ENCODE results near the gene KCNIP3.
"Not testable (repeated sequence)": the region's sequence is repeated elsewhere in the genome, so short reads cannot be mapped to it uniquely, and the experiment has no call there.

KCNIP3 gene

DNA sequence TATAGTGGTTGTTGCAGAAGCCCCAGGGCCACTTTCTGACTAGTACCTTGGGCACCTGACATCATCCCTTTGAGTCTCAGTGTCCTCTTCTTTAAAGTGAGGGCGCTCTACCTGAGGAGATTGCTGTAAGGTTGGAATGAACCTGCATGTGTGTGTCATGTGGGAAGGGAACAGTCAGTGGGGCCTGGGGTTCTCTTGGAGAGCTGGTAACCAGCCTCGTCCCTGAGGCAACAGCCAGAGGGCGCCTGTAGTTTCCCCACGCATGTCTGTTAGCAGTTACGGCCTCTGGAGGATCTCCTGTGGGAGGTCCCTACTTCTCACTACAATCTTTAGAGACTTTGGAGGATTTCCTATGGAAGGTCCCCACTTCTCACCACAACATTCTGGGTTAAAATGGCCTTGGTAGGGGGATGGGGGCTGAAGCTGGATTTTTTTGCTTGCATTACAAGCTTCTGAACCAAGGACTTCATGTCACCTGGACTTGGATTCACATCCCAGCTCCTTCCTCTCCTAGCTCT is 106.1 kb downstream of the KCNIP3 start:
- Histone ChIP-seq H3K4me2 (peak overlapping the region; percentile 59), H3K4me3 (IDR thresholded peaks at IDR 0.05; ENCODE audit: insufficient read depth, low read depth, low read length) (peak overlapping the region; percentile 64), H2AFZ (ENCODE audit: low read depth) (peak overlapping the region; percentile 93), H3K9ac (peak overlapping the region; percentile 92), H3K27ac (peak overlapping the region; percentile 71), H3K79me2 (ENCODE audit: insufficient read depth, low read depth) (peaks cover 18% of the 10 kb centered on the region)
- not testable (repeated sequence) for H3K27me3 ChIP-seq (ENCODE audit: insufficient read depth, low read depth); H3K36me3 ChIP-seq (ENCODE audit: insufficient read depth); H3K4me1 ChIP-seq (ENCODE audit: low read depth, poor library complexity, severe bottlenecking); H4K20me1 ChIP-seq (ENCODE audit: insufficient read depth)
- TF ChIP-seq, protein P1, sequence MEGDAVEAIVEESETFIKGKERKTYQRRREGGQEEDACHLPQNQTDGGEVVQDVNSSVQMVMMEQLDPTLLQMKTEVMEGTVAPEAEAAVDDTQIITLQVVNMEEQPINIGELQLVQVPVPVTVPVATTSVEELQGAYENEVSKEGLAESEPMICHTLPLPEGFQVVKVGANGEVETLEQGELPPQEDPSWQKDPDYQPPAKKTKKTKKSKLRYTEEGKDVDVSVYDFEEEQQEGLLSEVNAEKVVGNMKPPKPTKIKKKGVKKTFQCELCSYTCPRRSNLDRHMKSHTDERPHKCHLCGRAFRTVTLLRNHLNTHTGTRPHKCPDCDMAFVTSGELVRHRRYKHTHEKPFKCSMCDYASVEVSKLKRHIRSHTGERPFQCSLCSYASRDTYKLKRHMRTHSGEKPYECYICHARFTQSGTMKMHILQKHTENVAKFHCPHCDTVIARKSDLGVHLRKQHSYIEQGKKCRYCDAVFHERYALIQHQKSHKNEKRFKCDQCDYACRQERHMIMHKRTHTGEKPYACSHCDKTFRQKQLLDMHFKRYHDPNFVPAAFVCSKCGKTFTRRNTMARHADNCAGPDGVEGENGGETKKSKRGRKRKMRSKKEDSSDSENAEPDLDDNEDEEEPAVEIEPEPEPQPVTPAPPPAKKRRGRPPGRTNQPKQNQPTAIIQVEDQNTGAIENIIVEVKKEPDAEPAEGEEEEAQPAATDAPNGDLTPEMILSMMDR (conservative IDR thresholded peaks at IDR 0.05; ENCODE audit: low read depth, low read length): 0 out of 2 replicates have a peak, but pooled peaks have one; percentile 27

DNA sequence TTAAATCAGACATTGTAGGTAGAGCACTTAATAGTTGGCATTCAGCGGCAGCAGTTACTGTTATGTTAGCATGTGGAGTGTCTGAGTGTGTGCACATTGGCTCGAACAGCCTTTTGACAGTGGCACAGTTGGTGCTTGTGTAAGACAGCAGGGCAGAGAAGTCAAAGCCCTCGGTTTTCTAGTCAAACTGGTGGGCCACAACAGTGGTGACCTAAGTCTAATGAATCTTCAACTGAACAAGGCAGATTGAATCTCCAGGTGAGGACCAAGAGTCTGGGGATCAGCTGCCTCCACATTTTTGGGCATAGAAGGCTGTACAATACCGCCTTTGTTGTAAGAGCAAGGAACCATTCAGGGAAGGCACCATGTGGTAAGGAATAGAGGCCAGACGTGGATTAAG is 106.7 kb downstream of the KCNIP3 start:
- not testable (repeated sequence) for H2AFZ ChIP-seq (ENCODE audit: low read depth); H3K9ac ChIP-seq; H3K27me3 ChIP-seq (ENCODE audit: insufficient read depth, low read depth); H3K4me3 ChIP-seq (IDR thresholded peaks at IDR 0.05; ENCODE audit: insufficient read depth, low read depth, low read length); H4K20me1 ChIP-seq (ENCODE audit: insufficient read depth); H3K36me3 ChIP-seq (ENCODE audit: insufficient read depth); H3K27ac ChIP-seq; H3K4me1 ChIP-seq (ENCODE audit: low read depth, poor library complexity, severe bottlenecking)
- peak overlapping the region; percentile 59 for H3K4me2 ChIP-seq
- H3K79me2 ChIP-seq (ENCODE audit: insufficient read depth, low read depth): peaks cover 18% of the 10 kb centered on the region

GRCh38 chr2:95404676-95405075 is 107.5 kb downstream of the KCNIP3 start:
- not testable (repeated sequence) for H3K4me3 ChIP-seq (IDR thresholded peaks at IDR 0.05; ENCODE audit: insufficient read depth, low read depth, low read length); H3K27ac ChIP-seq; H3K36me3 ChIP-seq (ENCODE audit: insufficient read depth); H2AFZ ChIP-seq (ENCODE audit: low read depth); H3K4me2 ChIP-seq; H3K27me3 ChIP-seq (ENCODE audit: insufficient read depth, low read depth); H3K4me1 ChIP-seq (ENCODE audit: low read depth, poor library complexity, severe bottlenecking); H4K20me1 ChIP-seq (ENCODE audit: insufficient read depth); H3K9ac ChIP-seq
- peaks cover 18% of the 10 kb centered on the region for H3K79me2 ChIP-seq (ENCODE audit: insufficient read depth, low read depth)

GRCh38 chr2:95411239-95411638 is 114.1 kb downstream of the KCNIP3 start:
- not testable (repeated sequence) for H3K4me2 ChIP-seq; H3K27ac ChIP-seq; H3K79me2 ChIP-seq (ENCODE audit: insufficient read depth, low read depth); H3K9ac ChIP-seq; H3K27me3 ChIP-seq (ENCODE audit: insufficient read depth, low read depth); H3K4me3 ChIP-seq (IDR thresholded peaks at IDR 0.05; ENCODE audit: insufficient read depth, low read depth, low read length); H3K36me3 ChIP-seq (ENCODE audit: insufficient read depth); H3K4me1 ChIP-seq (ENCODE audit: low read depth, poor library complexity, severe bottlenecking); H4K20me1 ChIP-seq (ENCODE audit: insufficient read depth); H2AFZ ChIP-seq (ENCODE audit: low read depth)

GRCh38 chr2:95414015-95414594 is 117.0 kb downstream of the KCNIP3 start:
- H3K27ac ChIP-seq; H3K4me2 ChIP-seq; H3K4me3 ChIP-seq (IDR thresholded peaks at IDR 0.05; ENCODE audit: insufficient read depth, low read depth, low read length); H2AFZ ChIP-seq (ENCODE audit: low read depth); H3K9ac ChIP-seq; H4K20me1 ChIP-seq (ENCODE audit: insufficient read depth); H3K4me1 ChIP-seq (ENCODE audit: low read depth, poor library complexity, severe bottlenecking); H3K79me2 ChIP-seq (ENCODE audit: insufficient read depth, low read depth); H3K27me3 ChIP-seq (ENCODE audit: insufficient read depth, low read depth); H3K36me3 ChIP-seq (ENCODE audit: insufficient read depth): not testable (repeated sequence)
- TF ChIP-seq, protein P1 (conservative IDR thresholded peaks at IDR 0.05; ENCODE audit: low read depth, low read length): peak; percentile 68

DNA sequence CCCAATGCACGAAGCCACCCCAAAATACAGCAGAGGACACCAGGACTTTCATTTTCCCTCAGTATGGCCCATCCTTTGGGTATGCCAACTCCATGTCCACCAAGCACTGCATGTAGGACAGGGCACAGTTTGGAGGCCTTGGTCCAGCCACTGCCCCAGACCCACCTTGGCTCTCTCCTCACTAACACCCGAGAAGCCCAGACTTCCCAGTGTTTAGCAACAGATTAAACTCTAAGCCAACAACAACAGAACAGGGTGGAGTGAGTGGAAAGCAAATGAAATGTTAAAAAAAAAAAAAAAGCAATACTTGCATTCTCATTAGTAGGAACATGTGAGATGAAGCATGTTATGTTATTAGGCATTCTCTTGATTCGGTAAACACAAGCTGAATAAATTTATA is 118.0 kb downstream of the KCNIP3 start:
- not testable (repeated sequence) for H3K27me3 ChIP-seq (ENCODE audit: insufficient read depth, low read depth); H3K36me3 ChIP-seq (ENCODE audit: insufficient read depth); H4K20me1 ChIP-seq (ENCODE audit: insufficient read depth); H3K4me3 ChIP-seq (IDR thresholded peaks at IDR 0.05; ENCODE audit: insufficient read depth, low read depth, low read length); H3K79me2 ChIP-seq (ENCODE audit: insufficient read depth, low read depth); H3K27ac ChIP-seq; H3K4me2 ChIP-seq; H2AFZ ChIP-seq (ENCODE audit: low read depth); H3K9ac ChIP-seq; H3K4me1 ChIP-seq (ENCODE audit: low read depth, poor library complexity, severe bottlenecking)

- not testable (repeated sequence) for H3K79me2 ChIP-seq (ENCODE audit: insufficient read depth, low read depth); H3K4me3 ChIP-seq (IDR thresholded peaks at IDR 0.05; ENCODE audit: insufficient read depth, low read depth, low read length); H3K27me3 ChIP-seq (ENCODE audit: insufficient read depth, low read depth); H4K20me1 ChIP-seq (ENCODE audit: insufficient read depth); H3K4me2 ChIP-seq; H3K4me1 ChIP-seq (ENCODE audit: low read depth, poor library complexity, severe bottlenecking); H3K36me3 ChIP-seq (ENCODE audit: insufficient read depth); H3K9ac ChIP-seq; H2AFZ ChIP-seq (ENCODE audit: low read depth); H3K27ac ChIP-seq
Measured at GRCh38 chr2:95415561-95415960, 118.4 kb downstream of the KCNIP3 start.

DNA sequence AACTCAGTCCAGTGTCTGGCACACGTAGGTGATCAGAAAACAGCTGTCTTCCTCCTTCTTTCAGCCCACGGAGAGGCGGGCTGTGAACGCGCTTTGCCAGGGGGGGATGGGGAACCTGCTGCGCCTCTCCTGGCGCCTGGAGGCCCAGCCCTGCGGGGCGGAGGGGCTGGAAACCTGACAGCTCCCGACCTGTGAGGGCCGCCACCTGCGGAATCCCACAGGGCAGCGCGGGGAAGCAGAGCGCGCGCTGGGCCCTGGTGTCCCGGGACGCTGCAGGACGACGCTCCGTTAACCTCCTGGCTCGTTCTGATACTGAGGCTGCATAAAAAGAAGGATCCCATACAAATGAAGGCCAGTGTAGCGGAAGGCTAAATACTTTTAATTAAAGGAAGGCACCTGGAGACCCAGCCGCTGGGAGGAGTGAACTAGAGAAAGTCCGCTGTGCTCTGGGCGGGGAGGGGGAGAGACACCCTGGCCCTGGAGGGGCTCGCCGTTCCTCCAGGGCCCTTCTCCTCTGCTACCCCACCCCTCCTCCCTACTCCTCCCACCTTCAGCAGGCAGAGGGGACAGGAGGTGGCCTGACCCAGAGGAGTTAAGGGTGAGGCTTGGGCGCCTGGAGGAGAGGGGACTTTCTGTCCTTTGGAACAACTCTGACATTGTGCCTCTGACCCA is 130.2 kb downstream of the KCNIP3 start:
- not testable (repeated sequence) for H3K27me3 ChIP-seq (ENCODE audit: insufficient read depth, low read depth); H2AFZ ChIP-seq (ENCODE audit: low read depth); H4K20me1 ChIP-seq (ENCODE audit: insufficient read depth); H3K27ac ChIP-seq; H3K4me3 ChIP-seq (IDR thresholded peaks at IDR 0.05; ENCODE audit: insufficient read depth, low read depth, low read length); H3K79me2 ChIP-seq (ENCODE audit: insufficient read depth, low read depth); H3K4me1 ChIP-seq (ENCODE audit: low read depth, poor library complexity, severe bottlenecking); H3K4me2 ChIP-seq; H3K9ac ChIP-seq; H3K36me3 ChIP-seq (ENCODE audit: insufficient read depth)
